Measurements from ENCODE around the gene KRCC1. TPM values are rescaled to one million over a fixed set of nuclear protein-coding genes. Genes with fewer than 3 reads are reported as not detected.

Gene KRCC1
- total RNA-seq, 8 experiments from 2014 or later = 11.6 to 27.6 (median 18.3) TPM

Other genes starting within 250 kb of the KRCC1 start
- 10 to 100 TPM in 2 of 8 experiments, 1 to 10 TPM in 4, under 1 TPM in 2; 0.31 to 18.9 (median 1.4) TPM for gene RGPD2, start 230.0 kb downstream of the KRCC1 start, total RNA-seq
- 10 to 100 TPM in 5 of 8 experiments, 1 to 10 TPM in 1, not detected in 2; 9.3 to 66.0 (median 24.9) TPM for gene RNU2-63P, start 39.2 kb downstream of the KRCC1 start, total RNA-seq
- 1 to 10 TPM in 1 of 8 experiments, under 1 TPM in 6, not detected in 1; 0.08 to 4.0 (median 0.43) TPM for gene SMYD1, start 12.0 kb upstream of the KRCC1 start, total RNA-seq
- under 1 TPM in 5 of 8 experiments, not detected in 3; 0.23 to 0.85 (median 0.43) TPM for gene FABP1, start 72.3 kb upstream of the KRCC1 start, total RNA-seq
- gene THNSL2, start 114.6 kb upstream of the KRCC1 start, total RNA-seq = 10 to 100 TPM in 4 of 8 experiments, 1 to 10 TPM in 4; 1.7 to 37.1 (median 8.4) TPM